CD4-positive, alpha-beta T cell treated with Interleukin-2 at 100 ng/mL for 4 hours (primary cell): Measurements from ENCODE around the gene XRCC1.
"Not testable (repeated sequence)": the region's sequence is repeated elsewhere in the genome, so short reads cannot be mapped to it uniquely, and the experiment has no call there.

Experiments
- DNase-seq: peaks from one replicate; pipeline ENCODE4 v3.0.0-alpha.2; 2020; ENCODE audit warnings: low spot score

XRCC1 gene

GRCh38 chr19:43545981-43546380 lies 29.3 kb downstream of the XRCC1 start:
- DNase-seq, result no peak

- no peak for DNase-seq
Measured at GRCh38 chr19:43545276-43545675, 30.1 kb downstream of the XRCC1 start.

DNA sequence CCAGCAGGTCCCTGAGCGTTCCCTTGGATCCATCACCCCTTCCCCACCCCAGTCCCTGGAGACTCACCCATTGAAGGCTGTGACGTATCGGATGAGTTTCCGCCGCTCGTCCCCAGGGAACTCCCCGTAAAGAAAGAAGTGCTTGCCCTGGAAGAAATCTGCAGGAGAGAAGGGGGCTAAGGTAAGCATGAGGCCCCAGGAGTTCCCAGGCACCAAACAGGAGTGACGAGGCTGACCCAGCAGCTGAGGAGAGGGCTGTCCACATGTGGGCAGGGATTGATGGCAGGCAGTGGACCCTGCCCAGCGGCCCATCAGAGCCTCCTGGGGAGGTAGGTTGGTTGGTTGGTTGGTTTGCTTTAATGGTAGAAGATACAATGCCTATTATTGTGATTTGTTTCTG lies 31.2 kb downstream of the XRCC1 start:
- no peak for DNase-seq

- no peak for DNase-seq
Measured at GRCh38 chr19:43541920-43542650, 33.2 kb downstream of the XRCC1 start.

DNA sequence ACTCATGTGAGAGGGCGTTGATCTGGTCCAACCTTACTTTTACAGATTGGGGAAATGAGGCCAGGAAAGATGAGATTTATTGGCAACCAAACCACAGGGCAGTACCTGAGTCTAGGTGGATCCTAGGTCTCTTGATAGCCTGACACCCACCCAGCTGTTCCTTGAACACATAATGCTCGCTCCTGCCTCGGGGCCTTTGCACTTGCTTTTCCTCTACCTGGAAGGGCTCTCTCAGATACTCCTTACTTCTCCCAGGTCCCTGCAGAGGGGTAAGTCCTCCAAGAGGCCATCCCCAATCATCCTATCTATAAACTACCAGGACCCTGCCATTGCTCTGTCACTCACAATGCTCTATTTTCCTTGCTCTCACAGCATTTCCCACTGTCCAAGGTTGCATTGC lies 34.9 kb downstream of the XRCC1 start:
- no peak for DNase-seq

- no peak for DNase-seq
Measured at GRCh38 chr19:43538922-43539321, 36.4 kb downstream of the XRCC1 start.

DNA sequence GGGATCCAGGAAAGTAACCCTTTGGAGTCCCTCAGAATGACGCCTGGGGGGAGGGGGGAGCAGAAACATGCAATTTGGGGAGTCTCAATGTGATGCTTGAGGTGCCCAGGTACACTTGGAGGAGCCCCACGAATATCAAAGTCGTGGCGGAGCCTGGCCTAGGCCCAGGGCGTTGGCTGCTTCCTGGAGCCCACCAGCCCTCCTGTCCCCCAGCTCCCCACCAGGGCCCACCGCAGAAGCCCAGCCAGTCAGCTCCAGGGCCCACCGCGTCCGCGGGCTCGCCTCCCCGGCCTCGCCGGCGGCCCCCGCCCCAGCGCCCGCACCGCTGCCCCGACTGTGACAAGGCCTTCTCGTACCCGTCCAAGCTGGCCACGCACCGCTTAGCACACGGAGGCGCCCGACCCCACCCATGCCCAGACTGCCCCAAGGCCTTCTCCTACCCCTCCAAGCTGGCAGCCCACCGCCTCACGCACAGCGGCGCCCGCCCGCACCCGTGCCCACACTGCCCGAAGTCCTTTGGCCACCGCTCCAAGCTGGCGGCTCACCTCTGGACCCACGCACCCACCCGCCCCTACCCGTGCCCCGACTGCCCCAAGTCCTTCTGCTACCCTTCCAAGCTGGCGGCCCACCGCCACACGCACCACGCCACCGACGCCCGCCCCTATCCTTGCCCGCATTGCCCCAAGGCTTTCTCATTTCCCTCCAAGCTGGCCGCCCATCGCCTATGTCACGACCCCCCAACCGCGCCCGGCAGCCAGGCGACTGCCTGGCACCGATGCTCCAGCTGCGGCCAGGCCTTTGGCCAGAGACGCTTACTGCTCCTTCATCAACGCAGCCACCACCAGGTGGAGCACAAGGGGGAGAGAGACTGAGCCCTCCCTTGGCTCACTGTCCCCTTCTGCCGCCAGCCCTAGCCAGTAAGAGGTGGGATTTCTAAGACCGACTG lies 40.2 kb downstream of the XRCC1 start:
- DNase-seq, result peak; percentile 22

- no peak for DNase-seq
Measured at GRCh38 chr19:43534305-43534815, 41.0 kb downstream of the XRCC1 start.

DNA sequence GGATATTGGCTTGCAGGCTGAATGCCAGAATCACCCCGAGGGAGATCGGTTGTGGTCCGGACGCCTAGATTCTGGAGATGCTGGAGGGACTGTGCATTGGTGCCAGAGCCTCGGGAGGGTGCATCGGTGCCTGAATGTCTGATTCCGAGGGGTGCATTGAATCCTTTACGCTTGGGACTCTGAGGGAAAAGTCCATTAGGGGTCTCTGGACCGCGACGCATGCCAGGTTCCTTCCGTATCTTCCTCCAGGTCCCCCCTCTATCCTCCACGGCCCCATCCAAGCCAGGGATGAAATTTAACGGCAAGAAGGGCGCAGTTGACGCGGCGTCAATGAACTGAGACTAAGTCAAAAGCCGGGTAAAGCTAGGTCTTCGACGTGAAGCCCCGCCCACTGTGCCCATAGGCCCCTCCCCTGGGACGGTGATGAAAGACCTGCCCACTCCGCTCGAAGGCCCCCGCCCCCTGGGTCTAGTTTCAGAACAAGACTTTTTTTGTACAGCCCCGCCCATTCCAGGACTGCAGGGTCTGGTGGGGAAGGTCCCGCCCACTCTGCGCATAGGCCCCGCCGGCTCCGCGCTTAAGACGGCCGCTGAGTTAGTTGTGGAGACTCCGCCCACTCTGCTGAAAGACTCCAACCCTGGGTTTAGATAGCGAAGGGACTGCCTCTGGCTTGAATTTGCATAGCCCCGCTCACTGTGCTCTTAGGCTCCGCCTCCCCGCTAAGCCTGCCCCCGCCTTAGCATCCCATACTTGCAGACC lies 41.6 kb downstream of the XRCC1 start:
- peak; percentile 94 for DNase-seq

GRCh38 chr19:43532962-43533545 lies 42.3 kb downstream of the XRCC1 start, which contains the start of gene ZNF575:
Gene ZNF575 (plus strand): TSS chr19:43533188. CDS start chr19:43534423, 1,235 bp downstream.
- DNase-seq, result peak; percentile 85

GRCh38 chr19:43532571-43532961 lies 42.8 kb downstream of the XRCC1 start:
- DNase-seq, result no peak

GRCh38 chr19:43527860-43528622 lies 47.3 kb downstream of the XRCC1 start:
- no peak for DNase-seq

DNA sequence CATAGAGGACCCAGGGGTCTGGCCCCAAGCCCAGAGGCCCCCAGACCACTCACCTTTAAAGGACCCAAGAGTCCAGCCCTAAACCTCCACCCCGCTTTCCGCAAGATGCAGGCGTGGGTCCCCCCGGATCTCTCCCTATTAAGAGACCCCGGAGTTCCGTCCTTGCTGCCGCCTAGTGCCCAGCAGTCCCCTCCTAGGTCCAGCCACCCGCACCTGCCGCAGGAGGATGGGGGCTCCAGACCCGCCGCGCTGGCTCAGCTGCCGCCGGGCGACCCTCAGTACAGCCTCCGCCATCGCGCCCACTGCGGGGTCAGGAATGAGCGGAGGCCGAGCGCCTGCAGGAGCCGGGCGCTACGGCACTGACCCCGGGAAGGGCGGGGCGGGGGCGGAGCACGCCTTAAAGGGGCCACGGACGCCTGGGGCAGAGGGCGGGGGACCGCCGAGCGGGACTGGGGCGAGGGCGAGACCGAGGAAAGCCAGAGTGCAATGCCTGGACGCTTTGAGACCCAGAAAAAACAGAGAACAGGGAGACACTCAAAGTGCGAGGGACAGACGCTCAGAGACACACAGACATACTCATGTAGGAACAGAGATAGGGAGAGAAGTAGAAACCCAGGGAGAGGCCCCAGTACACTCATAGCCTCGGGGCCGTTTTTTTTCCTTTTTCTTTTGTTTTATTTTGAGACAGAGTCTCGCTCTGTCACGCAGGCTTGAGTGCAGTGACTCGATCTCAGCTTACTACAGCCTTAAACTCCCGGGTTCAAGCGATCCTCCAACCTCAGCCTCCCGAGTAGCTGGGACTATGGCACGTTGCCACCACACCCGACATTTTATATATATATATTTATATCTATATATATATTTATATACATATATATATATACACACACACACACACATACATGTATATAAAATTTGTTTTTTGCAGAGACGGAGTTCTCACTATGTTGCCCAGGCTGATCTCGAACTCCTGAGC lies 48.2 kb downstream of the XRCC1 start, which contains the start of gene ETHE1:
TSS of gene ETHE1 (minus strand) at position 318 of the 976 bp plus-strand sequence. CDS start at position 294, 24 bp downstream.
- DNase-seq, result peak; percentile 64

- DNase-seq, result no peak
Measured at GRCh38 chr19:43525836-43526771, 49.2 kb downstream of the XRCC1 start.

GRCh38 chr19:43524922-43525835 lies 50.1 kb downstream of the XRCC1 start:
- DNase-seq, result peak; percentile 50

GRCh38 chr19:43523696-43524095 lies 51.6 kb downstream of the XRCC1 start:
- not testable (repeated sequence) for DNase-seq

DNA sequence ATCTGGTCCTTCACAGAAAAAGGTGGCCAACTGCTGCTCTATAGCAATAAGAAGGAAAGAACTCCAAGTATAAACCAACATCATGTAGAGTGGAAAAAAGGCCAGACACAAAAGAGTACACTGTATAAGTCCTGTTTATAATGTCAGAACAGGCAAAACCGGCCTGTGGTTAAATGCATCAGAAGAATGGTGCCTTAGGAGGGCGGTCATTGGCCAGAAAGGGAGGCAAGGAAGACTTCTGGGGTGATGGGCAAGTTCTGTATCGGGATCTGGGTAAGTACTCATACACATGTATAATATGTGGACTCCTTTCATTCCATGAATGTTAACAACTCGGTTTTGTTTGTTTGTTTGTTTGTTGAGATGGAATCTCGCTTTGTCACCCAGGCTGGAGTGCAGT lies 52.4 kb downstream of the XRCC1 start:
- DNase-seq, result no peak
